Limb (tissue), 2 donors: Measurements from ENCODE around the gene AMBP.

Experiments
- DNase-seq, 2 donors: peaks; one replicate each; pipeline ENCODE4 v3.0.0-alpha.2; 2016; ENCODE audit errors: extremely low spot score in 2 of 2

AMBP gene

DNA sequence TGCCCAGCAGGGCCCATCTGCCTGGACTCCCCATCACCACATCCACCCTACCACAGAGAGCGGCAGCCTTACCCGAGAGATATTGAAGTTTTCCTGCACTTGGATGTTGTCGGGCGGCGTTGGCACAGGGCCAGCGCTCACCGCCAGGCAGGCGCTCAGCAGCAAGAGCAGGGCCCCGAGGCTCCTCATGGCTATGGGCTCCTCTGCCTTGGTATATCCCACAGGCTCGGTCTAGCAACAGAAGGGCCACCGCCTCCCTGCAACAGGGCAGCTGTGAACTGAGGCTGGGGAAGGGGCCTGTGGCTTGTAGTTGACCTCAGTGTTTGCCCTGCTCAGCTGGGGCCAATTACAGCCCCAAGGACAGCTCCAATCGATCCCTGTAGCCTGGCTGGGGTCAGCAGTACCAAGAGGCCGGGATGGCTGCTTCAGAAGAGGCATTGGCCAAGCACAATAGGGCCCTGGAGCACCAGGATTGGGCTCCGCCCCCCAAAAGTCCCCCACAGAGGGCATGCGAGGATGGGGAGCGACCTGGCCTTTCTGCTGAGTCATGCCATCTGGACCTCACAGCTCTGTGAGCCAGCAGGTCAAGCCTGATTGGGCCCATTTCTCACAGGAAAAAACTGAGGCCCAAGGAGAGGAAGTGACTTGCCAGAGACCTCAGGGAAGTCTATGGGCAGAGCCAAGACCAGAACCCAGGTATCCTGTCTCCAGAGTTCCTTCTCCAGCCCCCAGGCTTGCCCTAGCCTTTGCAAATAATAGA lies at the start of gene AMBP:
TSS of gene AMBP (minus strand) at position 280 of the 760 bp plus-strand sequence. CDS start at position 189, 91 bp downstream.
- no peak for DNase-seq

DNA sequence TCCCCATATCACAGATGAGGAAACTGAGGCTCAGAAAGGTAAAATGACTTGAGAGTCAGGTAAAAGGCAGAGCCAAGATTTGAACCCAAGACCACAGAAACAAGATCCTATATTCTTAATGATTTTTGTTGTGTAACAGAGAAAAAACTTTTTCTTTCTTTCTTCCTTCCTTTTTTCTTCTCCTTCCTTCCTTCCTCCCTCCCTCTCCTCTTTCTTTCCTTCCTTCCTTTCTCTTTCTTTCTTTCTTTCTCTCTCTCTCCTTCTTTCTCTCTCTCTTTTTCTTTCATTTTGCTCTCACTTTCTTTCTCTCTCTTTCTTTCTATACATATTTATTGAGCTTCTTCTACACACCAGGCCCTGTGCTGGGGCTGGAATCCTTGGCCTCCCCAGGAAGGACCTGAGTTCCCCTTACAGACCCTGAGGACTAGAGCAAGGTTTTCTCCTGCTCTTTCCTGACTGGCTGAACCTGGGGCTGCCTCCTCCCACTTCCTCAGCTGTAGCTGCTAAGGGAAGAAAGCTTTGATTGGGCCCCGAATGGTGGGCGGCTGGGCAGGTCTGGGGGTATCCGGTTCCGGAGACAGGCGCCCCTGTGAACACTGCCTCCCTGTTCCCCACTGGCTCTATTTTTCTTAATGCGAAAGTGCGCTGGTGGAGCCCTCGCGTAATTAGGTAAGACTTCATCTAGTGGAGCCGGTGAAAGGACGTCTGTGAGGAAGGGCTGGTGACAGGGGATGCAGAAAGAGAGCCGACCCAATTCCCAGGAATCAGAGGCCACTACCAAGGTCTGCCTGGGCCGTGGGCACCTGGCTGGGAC lies 48.4 kb upstream of the AMBP start:
- no peak for DNase-seq

DNA sequence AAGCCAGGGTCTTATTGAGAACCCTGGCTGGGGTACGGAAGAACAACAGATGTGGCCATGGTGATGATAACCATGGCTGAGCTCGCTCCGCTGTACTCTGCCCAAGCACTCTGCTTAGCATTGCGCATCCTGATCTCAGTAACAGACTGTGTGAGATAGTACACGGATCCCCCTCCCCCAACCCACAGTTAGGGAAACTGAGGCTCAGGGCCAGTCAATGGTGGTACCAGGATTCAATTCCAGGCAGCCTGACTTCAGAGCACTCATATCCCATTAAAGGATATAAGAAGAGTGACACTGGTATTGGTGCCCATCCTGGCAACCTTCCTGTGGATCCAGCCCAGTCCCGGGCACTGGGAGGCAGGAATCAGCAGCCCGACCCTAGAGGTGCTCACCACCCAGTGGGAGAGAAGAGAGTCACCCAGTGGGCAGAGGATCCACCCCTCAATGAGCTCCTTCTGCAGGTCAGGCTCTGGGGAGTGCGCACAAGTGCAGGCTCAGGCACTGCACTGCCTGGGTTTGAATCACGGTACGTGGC lies 47.4 kb upstream of the AMBP start:
- no peak for DNase-seq

DNA sequence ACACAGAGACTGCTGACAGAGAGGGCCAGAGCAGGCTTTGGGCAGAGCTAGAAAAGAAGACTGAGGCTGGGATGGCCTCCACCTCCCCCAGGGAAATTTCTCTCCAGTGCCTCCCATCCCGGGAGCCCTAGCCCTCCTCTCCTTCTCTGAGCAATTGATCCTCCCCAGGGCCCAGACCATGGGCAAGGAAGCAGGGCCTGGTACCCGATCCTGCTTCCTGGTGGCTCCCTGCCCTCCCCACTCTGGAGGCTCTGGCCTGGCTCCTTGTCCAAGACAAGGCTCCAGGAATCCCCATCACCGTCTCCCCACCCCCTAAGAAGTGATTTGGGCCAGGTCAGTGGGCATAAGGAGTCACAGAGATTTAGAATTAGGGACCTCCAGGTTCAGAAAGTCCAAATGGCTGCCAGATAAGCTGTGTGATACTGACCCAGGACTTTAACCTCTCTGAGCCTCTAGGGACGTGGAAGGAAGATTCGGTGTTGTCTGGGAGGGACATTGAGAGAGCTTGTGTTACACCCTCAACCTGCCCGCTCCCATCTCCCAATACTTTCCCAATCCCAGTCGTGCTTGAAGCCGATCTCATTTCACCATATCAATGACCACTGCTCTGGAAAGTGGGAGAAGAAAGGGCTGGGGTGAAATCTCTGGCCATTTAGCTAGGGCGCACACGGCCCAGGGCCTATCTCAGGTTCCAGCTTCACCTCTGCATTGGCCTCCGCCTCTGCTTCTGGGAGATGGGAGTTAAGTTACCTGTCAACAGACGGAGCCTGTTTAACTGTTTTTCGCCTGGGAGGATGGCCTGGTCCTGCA lies 46.8 kb upstream of the AMBP start:
- DNase-seq: no peak

DNA sequence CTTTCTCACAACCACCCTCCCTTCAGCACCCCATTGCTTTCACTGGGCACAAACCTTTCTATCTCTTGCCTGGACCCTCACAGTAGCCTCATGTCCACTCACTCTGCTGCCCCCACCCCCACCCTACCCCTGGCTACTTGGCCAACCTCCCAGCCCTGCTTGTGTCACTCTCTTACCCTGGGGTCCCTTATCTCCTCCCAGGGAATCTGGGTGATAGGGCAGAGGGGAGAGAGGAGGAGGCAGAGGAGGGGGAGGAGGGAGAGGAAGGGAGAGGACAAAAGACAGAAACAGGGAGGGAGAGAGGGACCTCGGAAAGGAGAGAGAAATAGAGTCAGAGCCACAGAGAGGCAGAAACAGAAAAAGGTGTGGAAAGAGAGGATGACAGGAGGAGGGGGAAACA lies 46.0 kb upstream of the AMBP start:
- no peak for DNase-seq

DNA sequence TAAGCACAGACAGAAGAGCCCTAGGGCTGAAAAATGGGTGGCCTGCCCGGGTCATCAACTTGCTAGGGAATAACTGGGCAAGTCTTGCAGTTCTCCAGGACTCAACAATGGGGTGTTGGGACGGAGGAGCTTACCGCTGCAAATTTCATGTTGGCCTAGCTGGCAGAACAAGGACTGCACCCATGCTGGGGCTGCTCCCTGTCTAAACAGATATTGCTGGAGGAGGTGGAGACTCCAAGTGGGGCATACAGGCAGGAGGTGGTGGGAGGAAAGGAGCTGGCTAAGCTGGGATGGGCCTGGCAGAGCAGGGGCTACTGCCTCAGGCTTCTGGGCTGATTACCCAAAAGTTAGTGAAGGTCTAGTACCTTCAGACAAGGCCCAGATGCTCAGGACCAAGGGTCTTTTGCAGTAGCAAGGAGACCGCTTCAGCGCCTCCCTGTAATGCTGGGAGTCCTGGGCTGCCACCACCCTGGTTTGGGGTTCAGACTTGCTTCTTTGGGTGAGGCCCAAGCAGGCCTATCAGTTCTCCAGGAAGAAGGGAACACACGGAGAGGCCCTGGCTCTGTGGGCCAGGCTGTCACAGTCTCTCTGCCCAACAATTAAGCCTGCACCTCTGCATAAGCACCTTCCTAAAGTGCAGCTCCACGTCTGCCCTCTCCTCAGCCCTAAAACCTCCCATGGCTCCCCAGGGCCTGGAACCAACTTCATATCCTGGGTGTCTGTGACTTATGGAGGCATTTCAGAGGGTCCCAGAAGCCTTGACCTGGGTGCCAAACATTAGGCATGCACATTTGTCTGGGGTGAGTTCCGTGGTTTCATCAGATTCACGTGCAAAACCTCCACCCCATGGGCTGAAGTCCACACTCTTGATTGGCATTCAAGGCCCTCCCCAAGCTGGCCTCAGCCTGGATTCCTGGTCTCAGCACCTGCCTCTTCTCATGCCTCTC lies 45.2 kb upstream of the AMBP start:
- DNase-seq: no peak

DNA sequence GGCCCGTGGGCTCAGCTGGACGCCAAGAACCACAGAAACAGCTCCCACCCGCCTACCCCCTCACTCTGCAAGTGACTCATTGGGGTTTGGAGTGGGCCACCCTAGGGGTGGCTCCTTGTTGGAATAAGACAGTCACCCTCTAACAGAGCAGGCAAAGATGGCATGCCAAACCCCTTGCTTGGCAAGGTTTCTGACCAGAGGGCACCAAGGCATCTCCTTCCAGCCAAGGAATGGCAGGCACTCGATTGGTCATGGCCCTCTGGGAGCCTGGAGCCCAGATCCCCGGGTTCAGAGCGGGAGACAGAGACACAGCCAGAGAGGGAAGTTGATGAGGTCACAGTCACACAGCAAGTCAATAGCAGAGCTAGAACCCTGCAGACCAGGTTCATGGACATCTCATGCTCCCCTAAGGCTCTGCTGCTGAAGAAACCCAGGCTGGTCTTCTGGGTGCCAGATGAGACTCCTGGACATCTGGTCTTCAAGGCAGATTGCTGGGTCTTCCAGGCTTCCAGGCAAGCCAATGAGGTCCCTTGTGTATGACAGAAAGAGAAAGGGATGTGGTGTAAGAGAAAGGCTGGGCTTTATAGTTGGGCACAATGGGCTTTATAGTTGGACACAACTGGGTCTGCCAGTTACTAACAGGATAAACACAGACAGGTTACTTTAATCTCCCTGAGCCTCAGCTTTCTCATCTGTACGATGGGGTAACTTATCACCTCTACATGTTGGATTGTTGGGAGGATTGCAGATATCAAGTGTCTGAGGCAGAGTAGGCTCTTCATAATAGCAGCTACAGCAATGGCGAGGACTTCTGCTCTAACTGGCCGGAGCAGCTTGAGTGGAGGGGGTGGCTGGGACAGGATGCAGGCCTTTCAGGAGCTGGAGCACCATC lies 44.3 kb upstream of the AMBP start:
- no peak for DNase-seq

DNA sequence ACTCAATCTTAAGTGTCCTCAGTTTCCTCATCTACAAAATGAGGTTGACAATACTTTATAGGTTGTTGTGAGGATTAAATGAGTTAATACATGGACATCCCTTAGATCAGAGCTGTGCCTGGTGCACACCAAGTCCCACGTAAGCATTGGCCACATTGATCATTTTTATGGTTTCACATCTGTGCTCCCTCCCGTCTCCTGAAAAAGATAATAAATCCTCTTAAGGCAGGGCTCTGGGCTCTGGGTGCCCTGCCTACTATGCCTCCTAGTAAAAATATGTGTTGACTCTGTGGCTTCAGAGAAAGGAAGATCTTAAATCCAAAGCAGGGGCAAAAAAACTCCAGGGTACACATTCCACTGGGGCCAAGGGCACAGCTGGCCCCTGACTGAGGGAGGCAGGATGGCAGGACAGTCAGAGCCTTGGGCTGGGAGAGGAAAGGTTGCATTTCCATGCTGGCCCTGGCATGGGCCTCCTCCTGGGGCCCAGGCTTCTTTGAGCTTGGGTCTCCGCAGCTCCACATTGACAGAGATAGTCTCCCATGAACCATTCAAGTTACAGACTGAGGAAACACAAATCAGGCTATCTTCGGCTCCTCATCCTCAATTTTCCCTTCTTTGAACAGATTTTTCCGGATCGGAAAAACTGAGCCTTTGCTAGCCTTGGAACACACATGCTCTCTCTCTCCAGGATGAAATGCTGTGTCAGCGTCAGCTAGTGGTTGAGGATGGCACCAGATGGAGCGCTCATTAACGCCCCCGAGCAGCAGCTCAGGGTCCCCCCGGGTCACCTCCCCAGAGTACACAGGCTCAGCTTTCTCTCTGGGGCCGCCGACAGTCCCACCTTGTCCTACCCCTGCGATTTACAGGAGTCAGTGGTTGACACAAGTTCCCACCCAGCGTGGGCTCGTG lies 43.4 kb upstream of the AMBP start:
- DNase-seq: no peak

DNA sequence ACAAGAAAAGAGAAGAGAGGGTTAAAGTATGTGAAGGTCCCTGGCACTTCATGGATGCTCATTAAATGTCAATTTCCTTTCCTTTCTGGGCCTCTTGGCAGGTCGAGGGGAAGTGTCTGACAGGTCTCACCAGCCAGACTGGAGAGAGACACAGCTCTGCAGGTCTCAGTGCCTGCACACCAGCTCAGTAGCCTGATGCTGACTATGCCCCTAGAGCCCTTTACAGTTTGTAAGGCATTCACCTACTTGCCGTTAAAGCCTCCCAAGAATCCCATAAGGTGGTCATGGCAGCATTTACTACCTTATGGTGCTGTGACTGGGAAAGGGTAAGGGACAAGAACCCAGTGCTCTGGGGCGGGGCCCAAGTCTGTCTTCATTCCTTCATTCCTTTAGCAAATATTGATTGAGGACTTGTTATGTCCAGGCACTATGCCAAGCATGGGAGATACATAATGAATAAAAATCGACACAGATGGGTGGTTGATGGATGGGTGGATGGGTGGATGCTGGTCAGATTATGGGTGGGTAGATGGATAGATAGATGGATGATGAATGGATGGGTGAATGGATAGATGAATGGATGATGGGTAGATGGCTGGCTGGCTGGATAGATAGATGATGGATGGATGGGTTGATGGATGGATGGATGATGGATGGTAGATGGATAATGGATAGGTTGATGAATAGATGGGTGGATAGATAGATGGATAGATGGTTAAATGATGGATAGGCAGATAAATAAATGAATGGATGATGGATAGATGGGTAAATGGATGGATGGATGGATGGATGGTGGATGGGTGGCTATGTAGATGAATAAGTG lies 42.3 kb upstream of the AMBP start:
- DNase-seq: no peak

DNA sequence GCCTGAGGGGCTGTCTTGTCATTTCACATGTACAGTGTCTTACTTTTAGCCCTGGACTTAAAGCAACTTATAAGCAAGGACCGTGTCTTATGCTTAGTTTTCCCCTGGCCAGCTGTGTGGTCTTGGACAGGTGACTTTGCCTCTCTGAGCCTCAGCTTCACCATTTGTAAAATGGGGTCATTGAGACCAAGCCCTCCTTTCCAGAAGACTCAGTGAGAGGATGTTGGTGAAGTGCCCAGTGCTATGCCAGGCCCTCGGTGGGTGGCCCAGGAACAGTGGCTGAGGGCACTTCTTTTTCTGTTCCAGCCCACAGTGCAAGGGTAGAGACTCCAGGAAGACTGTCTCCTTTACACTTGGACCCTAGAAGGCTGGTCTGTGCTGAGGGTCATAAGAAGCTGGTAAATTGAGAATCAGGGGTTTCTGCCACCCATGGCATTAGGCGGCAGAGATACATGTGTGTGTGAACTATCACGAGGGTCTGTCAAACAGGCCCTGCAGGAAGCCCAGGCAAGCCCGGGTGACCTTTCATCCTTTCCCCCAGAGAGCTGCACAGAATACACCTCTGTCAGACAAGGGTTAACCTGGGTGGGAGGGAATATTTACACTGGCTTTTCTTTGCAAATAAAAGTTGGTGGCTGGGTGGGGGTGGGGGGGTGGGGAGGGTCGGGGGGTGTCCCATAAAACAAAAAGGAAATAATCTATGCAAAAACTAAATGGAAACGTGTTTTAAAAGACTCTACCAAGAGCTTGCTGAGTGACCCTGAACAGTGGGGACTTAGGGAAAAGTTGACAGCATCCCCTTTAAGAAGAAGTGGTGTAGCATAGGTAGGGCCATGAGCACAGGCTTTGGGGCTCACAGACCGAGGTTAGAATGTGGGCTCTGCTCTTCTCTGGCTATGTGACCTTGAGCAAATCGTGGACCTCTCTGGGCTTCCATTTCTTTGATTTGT lies 41.4 kb upstream of the AMBP start:
- DNase-seq: no peak

DNA sequence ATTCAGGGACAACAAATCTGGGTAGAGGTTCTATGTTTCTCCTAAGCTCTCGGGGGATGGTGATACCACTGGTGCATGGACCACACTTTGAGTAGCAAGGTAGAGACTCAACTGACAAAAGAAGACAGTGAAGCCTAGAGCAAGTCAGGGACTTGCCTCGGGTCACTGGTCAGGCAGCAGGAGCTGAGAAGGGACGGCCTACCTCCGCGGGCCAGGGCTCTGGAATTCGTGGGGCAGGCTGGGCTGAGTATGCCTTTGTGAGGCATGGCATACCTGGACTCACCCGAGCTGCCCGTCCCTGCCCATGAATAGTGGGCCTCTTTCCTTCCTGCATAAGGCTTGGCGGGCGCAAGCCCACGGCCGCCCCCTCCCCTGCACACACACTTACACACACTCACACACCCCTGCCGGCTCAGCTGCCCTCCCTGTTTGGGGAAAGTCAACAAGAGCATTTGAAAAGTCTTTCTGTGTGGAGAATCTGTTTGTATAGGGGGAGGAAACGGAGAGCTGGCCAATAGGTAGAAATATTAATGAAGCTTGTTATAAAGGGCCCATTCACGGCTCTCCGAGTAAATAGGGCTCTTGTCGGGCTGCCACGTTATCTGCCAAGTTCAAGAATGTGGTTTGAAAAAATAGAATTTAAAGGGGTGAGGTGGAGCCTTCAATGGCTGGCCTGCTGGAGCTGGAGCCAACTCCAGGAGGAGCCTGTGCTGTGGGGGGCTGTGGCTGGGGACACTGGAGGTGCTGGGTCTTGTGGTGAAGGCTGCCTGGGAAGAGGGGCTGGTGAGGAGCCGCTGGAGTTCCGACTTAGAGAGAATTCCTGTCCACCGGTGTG lies 40.1 kb upstream of the AMBP start:
- peak in 1 of 2 donors; percentile 68 for DNase-seq

DNA sequence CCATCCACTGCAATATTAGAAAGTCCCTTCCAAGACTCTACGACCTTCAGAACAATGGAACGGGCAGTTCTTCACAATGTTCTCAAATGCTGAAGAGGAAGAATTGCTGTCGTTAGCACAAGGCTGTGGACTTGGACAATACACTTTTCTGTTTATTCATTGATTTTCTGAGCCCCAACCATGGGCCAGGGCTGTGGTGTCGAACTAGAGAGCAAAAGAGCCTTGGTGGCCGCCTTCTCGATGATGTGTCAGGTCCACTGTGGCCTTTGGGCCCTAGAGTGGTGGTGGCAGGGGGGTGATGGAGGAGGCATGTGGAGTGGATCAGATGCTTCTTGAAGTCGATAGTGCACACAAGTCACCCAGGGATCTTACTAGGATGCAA lies 39.5 kb upstream of the AMBP start:
- DNase-seq: no peak

DNA sequence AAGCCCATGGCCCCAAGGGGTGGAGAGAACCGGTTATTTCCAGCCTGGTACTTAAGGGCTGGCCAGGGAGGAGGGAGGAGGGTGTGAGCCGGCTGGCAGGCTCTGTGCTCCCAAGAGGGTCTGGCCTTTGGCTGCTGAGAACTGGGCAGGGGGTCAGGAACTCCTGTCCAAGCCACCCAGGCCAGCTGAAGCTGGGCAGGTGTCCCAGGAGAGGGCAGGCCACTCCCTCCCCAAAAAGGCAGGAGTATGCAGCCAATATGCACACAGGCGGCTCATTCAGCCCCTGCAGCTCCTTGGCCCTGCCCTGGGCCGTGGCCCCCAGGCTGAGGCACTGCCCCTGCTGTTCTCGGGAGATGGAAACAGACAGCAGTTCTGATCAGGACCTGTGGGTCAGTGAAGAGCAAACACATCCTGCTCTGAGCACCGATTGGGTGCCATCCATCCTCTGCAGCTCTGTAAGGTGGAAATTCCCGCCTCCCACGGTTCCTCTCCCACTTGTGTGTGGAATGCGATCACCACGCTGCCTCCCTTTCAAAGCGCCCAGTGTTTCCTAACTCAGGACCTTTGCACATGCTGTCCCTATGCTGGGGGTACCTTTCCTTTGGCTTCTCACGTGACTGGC lies 38.1 kb upstream of the AMBP start:
- no peak for DNase-seq

DNA sequence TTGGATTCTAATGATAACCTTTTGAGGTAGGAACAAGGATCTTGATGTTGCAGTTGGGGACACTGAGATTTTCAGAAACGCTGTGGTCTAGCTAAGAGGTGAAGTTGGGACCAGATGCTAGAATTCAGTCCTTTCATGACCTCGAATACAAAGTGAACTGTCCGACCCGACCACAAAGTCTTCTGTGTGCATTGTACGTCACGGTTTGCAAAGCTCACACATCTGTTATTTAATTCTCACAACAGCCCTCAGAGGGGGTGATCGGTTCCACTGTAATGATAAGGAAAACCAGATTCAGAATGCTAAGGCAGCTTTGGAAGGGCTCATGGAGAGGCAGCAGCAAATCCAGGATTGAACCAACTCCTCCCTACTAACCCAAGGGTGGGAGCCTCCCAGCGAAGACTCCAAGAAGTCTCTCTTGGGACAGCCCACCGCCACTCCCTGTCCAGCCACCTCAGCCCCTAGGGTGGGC lies 37.6 kb upstream of the AMBP start:
- no peak for DNase-seq

DNA sequence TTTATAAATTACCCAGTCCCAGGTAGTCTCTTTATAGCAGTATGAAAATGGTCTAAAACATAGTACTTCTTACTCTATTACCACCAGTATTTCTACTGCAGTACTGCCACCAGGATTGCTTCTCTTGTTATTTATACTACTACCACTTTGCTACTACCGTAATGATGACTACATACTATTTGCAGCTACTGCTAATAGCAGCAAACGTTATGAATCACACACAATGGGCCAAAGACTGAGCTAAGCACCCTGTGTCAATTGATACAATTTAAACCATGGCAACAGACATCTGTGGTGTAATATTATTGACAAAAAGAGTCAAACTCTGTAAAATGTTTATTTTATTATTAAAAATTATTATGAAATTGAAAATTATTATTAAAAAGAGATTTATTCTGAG lies 36.3 kb upstream of the AMBP start:
- no peak for DNase-seq
